HK-2 (cell line): ENCODE results near the gene HTR3E.
"Not testable (repeated sequence)": the region's sequence is repeated elsewhere in the genome, so short reads cannot be mapped to it uniquely, and the experiment has no call there.

Experiments
- DNase-seq: peaks from one replicate; pipeline ENCODE4 v3.0.0-alpha.2; 2018; ENCODE audit not compliant: unreplicated experiment

Gene HTR3E

GRCh38 chr3:184110316-184110725 lies 13.5 kb downstream of the HTR3E start:
- DNase-seq: peak; percentile 65

GRCh38 chr3:184116017-184116416 lies 19.2 kb downstream of the HTR3E start:
- no peak for DNase-seq

- no peak for DNase-seq
Observed at GRCh38 chr3:184117636-184118035, 20.8 kb downstream of the HTR3E start.

- not testable (repeated sequence) for DNase-seq
Observed at GRCh38 chr3:184121031-184121430, 24.2 kb downstream of the HTR3E start.

GRCh38 chr3:184126006-184126405 lies 29.1 kb downstream of the HTR3E start:
- DNase-seq: no peak

GRCh38 chr3:184129012-184129411 lies 32.1 kb downstream of the HTR3E start:
- DNase-seq: peak; percentile 36

GRCh38 chr3:184132945-184133344 lies 36.1 kb downstream of the HTR3E start:
- DNase-seq: no peak

- peak; percentile 89 for DNase-seq
Observed at GRCh38 chr3:184133840-184134745, 37.2 kb downstream of the HTR3E start.

GRCh38 chr3:184134746-184135148 lies 37.9 kb downstream of the HTR3E start:
- no peak for DNase-seq

- DNase-seq: peak; percentile 91
Observed at GRCh38 chr3:184135149-184135910, 38.5 kb downstream of the HTR3E start, which contains the start of gene EIF2B5. Gene EIF2B5 (plus strand): TSS chr3:184135358. CDS start chr3:184135386, 28 bp downstream.

GRCh38 chr3:184135911-184136260 lies 39.0 kb downstream of the HTR3E start:
- no peak for DNase-seq

- DNase-seq: no peak
Observed at GRCh38 chr3:184140436-184140835, 43.6 kb downstream of the HTR3E start.

GRCh38 chr3:184142199-184142598 lies 45.3 kb downstream of the HTR3E start:
- no peak for DNase-seq

GRCh38 chr3:184143327-184143726 lies 46.5 kb downstream of the HTR3E start:
- no peak for DNase-seq

- DNase-seq: no peak
Observed at GRCh38 chr3:184144505-184144904, 47.6 kb downstream of the HTR3E start.

GRCh38 chr3:184145111-184145524 lies 48.3 kb downstream of the HTR3E start:
- DNase-seq: peak; percentile 75

GRCh38 chr3:184145751-184146270 lies 48.9 kb downstream of the HTR3E start:
- no peak for DNase-seq

- no peak for DNase-seq
Observed at GRCh38 chr3:184148076-184148475, 51.2 kb downstream of the HTR3E start.

GRCh38 chr3:184149123-184149522 lies 52.3 kb downstream of the HTR3E start:
- DNase-seq: no peak

GRCh38 chr3:184149770-184150169 lies 52.9 kb downstream of the HTR3E start:
- DNase-seq: not testable (repeated sequence)

- DNase-seq: peak; percentile 63
Observed at GRCh38 chr3:184154885-184155643, 58.2 kb downstream of the HTR3E start, which contains the start of gene DVL3. Gene DVL3 (plus strand): TSS chr3:184155377. CDS start chr3:184155636, 259 bp downstream.
